Right cardiac atrium (tissue), 5 donors: ENCODE data around the gene BCAT1. TPM values are rescaled to one million over a fixed set of nuclear protein-coding genes. Genes with fewer than 3 reads are reported as not detected.

ENCODE experiments used
- ATAC-seq, 2 donors: fragments of 200-7000 bp; cut with Tn5 transposase; one replicate each; pipeline versions ENCODE4 v1.8.0 to v1.9.1; 2020; ENCODE audit warnings: moderate library complexity in 2 of 2, mild to moderate bottlenecking in 1 of 2
- DNase-seq, 3 donors: peaks; one replicate each; pipeline ENCODE4 v3.0.0-alpha.2; 2020
- H3K27ac ChIP-seq: one replicate; pipeline ENCODE4 v1.5.1; 2013; ENCODE audit warnings: mild to moderate bottlenecking, low read length, control low read depth, moderate library complexity
- H3K27me3 ChIP-seq: one replicate; pipeline ENCODE4 v1.6.1; 2013; ENCODE audit not compliant: control insufficient read depth, insufficient read depth
- H3K4me1 ChIP-seq: one replicate; pipeline ENCODE4 v1.6.1; 2013; ENCODE audit warnings: low read length; ENCODE audit not compliant: control insufficient read depth, insufficient read depth
- H3K4me3 ChIP-seq: one replicate; pipeline ENCODE4 v1.5.1; 2013; ENCODE audit warnings: low read length, control low read depth
- H3K9me3 ChIP-seq: one replicate; pipeline ENCODE4 v1.6.1; 2013; ENCODE audit warnings: low read length; ENCODE audit not compliant: control insufficient read depth
- WGBS: extraction: QIAGEN DNeasy Blood & Tissue Kit; methylation state at CpG from one replicate; pipeline ENCODE4 v1.1.7; 2013; 5-methylcytosine and 5-hydroxymethylcytosine counted together
- intact Hi-C, 4 donors: fragments of 100-400 bp; cut with DNase I; formaldehyde crosslinking; loops; one replicate each; pipeline versions ENCODE4 v1.11.0 to v1.14.0; 2022 to 2023
- long read RNA-seq, 4 donors: library from polyadenylated mRNA; unstranded; transcript quantifications; one replicate each; pipeline ENCODE4 v2.0.0, GENCODE V29; 2020 to 2021
- polyA plus RNA-seq: library from polyadenylated mRNA; stranded (reverse); fragments of 200-250 nt; gene quantifications from one replicate; pipeline ENCODE4 v1.2.3, GENCODE V29; 2013
- total RNA-seq, 4 donors: library from RNA; stranded (reverse); fragmentation: NEBNext Ultra II Directional; extraction: Animal tissue kit (Norgen Biotek cat#: 25700); gene quantifications; one replicate each; pipeline ENCODE4 v1.2.1, GENCODE V29; 2021
- donor health status: healthy with polysubstance abuse.
- donor health status: DM: no; HTN: yes; CAD: no.
- donor health status: DM: no; HTN: no; CAD: no.
- donor health status: DM: no; HTN: yes; CAD: no; lungs with severe emphysema.
- donor health status: DM: yes; HTN: yes; CAD: no.

BCAT1 gene
- total RNA-seq (1 to 10 TPM; 5.1 to 9.0 (median 6.2) TPM), polyA plus RNA-seq (0.86 TPM)
- long read RNA-seq, donor 1, full-length matches to known transcripts: 5 of 8 reads
- long read RNA-seq, donor 1, partial matches to known transcripts: 2 of 8 reads
- long read RNA-seq, donor 1, other reads (novel, unspliced or antisense): 1 of 8 reads
- long read RNA-seq, donor 2, partial matches to known transcripts: 1 of 1 reads
- long read RNA-seq, donor 2, other reads (novel, unspliced or antisense): 0 of 1 reads
- long read RNA-seq, donor 3, full-length matches to known transcripts: 20 of 26 reads
- long read RNA-seq, donor 3, partial matches to known transcripts: 0 of 26 reads
- long read RNA-seq, donor 3, other reads (novel, unspliced or antisense): 6 of 26 reads
- long read RNA-seq, donor 4, partial matches to known transcripts: 0 of 1 reads
- long read RNA-seq, donor 4, other reads (novel, unspliced or antisense): 0 of 1 reads

- Histone ChIP-seq H3K4me1 (no peaks in the 10 kb centered on the region), H3K9me3 (no peaks in the 10 kb centered on the region), H3K27me3 (peaks cover 2% of the 10 kb centered on the region), H3K4me3 (peak within 1 kb of the TSS; percentile 68), H3K27ac (no peak within 1 kb of the TSS)
- peak; percentile 88 to 93 for ATAC-seq
- peak; percentile 79 to 90 (median 87) for DNase-seq
- WGBS: 5% methylated on average over 52 of the region's 52 CpGs
- intact Hi-C loops: no loop called here
These were observed at the start of gene BCAT1 for GRCh38 chr12:24948757-24949722. Gene BCAT1, minus strand, starts transcription at chr12:24949101. Its CDS starts 169 bp downstream, at chr12:24948932.

GRCh38 chr12:24997970-24998582, 49.2 kb upstream of the BCAT1 start:
- peaks cover 2% of the 10 kb centered on the region for H3K4me1 ChIP-seq
- no peaks in the 10 kb centered on the region for H3K27me3 ChIP-seq
- no peaks in the 10 kb centered on the region for H3K9me3 ChIP-seq
- no peak overlapping the region for H3K4me3 ChIP-seq
- WGBS: 26% methylated on average over 4 of the region's 4 CpGs
- intact Hi-C loops: loop anchor here in 1 of 4 donors (10.0 kb wide), 1 partner anchor 137 kb away; no protein-coding TSS in a partner anchor
- DNase-seq: no peak
- ATAC-seq: peak in 1 of 2 donors; percentile 57
- no peak overlapping the region for H3K27ac ChIP-seq

GRCh38 chr12:24997496-24997895, 48.6 kb upstream of the BCAT1 start:
- no peak overlapping the region for H3K4me3 ChIP-seq
- no peak for ATAC-seq
- 84% methylated on average over 6 of the region's 6 CpGs for WGBS
- no peaks in the 10 kb centered on the region for H3K27me3 ChIP-seq
- H3K9me3 ChIP-seq: no peaks in the 10 kb centered on the region
- intact Hi-C loops: loop anchor here in 1 of 4 donors (10.0 kb wide), 1 partner anchor 137 kb away; no protein-coding TSS in a partner anchor
- H3K4me1 ChIP-seq: peaks cover 2% of the 10 kb centered on the region
- no peak for DNase-seq
- no peak overlapping the region for H3K27ac ChIP-seq

DNA sequence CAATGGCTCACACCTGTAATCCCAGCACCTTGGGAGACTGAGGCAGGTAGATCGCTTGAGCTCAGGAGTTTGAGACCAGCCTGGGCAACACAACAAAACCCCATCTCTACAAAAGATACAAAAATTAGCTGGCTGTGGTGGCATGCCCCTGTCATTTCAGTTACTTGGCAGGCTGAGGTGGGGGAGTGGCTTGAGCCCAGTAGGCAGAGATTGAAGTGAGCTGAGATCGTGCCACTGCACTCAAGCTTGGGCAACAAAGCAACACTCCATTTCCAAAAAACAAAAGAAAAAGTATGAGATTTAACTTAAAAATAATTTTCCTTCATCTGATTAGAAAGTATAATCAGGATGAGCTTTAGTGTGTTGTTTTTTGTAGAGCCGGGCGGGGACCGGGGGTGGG, 47.9 kb upstream of the BCAT1 start:
- no peaks in the 10 kb centered on the region for H3K27me3 ChIP-seq
- DNase-seq (no peak), ATAC-seq (no peak)
- H3K4me3 ChIP-seq: no peak overlapping the region
- WGBS: 95% methylated on average over 5 of the region's 5 CpGs
- H3K4me1 ChIP-seq: peaks cover 2% of the 10 kb centered on the region
- no peak overlapping the region for H3K27ac ChIP-seq
- intact Hi-C loops: loop anchor here in 1 of 4 donors (10.0 kb wide), 1 partner anchor 138 kb away; no protein-coding TSS in a partner anchor
- no peaks in the 10 kb centered on the region for H3K9me3 ChIP-seq

DNA sequence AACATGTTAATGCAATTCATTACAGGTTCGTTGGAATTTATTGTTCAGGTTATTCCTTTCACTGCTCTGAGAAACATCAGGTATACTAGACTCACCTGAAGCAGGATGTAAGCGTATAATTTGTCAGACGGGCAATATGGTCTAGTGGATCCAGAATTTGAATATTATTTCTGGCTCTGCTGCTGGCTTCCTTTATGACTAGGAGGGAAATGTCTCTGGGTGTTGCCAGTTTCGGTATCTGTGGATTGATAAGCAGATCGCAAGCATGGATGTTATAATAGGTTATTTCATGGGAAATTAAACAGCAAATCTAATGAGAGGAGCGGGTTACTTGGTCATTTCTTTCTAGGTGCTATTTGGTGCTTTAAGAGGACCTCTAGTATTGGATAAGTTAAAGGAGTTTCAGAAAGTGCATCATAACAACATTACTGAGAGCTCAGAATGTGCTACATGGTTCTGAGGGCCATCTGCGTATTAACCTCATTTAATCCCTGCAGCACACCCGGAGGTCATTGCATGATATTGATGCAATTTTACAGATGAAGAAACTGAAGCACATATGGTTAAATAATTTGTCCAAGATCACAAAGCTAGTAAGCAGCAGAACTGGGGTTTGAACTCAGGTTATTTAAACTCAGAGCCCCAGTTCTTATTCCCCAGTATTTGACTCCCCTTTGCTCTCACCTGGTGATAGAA, 47.3 kb upstream of the BCAT1 start:
- peaks cover 2% of the 10 kb centered on the region for H3K4me1 ChIP-seq
- H3K27me3 ChIP-seq: no peaks in the 10 kb centered on the region
- H3K4me3 ChIP-seq: no peak overlapping the region
- 67% methylated on average over 8 of the region's 8 CpGs for WGBS
- no peak for ATAC-seq
- DNase-seq: no peak
- no peak overlapping the region for H3K27ac ChIP-seq
- intact Hi-C loops: loop anchor here in 1 of 4 donors (10.0 kb wide), 1 partner anchor 139 kb away; no protein-coding TSS in a partner anchor
- no peaks in the 10 kb centered on the region for H3K9me3 ChIP-seq

- WGBS: 87% methylated on average over 4 of the region's 4 CpGs
- Histone ChIP-seq H3K4me3 (no peak overlapping the region), H3K9me3 (no peaks in the 10 kb centered on the region), H3K4me1 (peaks cover 2% of the 10 kb centered on the region), H3K27me3 (no peaks in the 10 kb centered on the region), H3K27ac (no peak overlapping the region)
- intact Hi-C loops: loop anchor here in 2 of 4 donors (5.0 to 10.0 kb wide), 2 partner anchors 139 to 141 kb away; no protein-coding TSS in a partner anchor
- ATAC-seq: no peak
- no peak for DNase-seq
These were observed 44.9 kb upstream of the BCAT1 start for GRCh38 chr12:24993793-24994192.

- no peak overlapping the region for H3K27ac ChIP-seq
- intact Hi-C loops: loop anchor here (2.0 to 10.0 kb wide), 3 partner anchors 139 to 143 kb away; no protein-coding TSS in a partner anchor
- H3K27me3 ChIP-seq: no peaks in the 10 kb centered on the region
- no peaks in the 10 kb centered on the region for H3K9me3 ChIP-seq
- H3K4me1 ChIP-seq: no peaks in the 10 kb centered on the region
- no peak for DNase-seq
- WGBS: 36% methylated on average over 9 of the region's 9 CpGs
- ATAC-seq: peak; percentile 60 to 74
- H3K4me3 ChIP-seq: no peak overlapping the region
These were observed 42.5 kb upstream of the BCAT1 start for GRCh38 chr12:24991209-24992049.

DNA sequence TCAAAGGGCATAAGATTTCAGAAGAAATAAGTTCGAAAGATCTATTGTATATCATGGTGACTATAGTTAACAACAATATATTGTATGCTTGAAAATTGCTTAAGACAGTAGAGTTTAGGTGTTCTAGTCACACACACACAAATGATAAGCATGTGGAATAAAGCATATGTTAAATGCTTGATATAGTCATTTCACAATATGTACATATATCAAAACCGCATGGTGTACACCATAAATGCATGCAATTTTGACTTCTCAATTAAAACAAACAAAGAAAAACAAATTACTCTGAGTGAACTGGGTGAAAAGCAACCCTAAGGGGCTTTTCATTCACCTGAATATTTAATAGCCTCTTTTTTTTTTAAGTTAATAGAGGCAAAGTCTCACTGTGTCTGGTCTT, 40.3 kb upstream of the BCAT1 start:
- DNase-seq (no peak), ATAC-seq (no peak)
- no peaks in the 10 kb centered on the region for H3K27me3 ChIP-seq
- WGBS: 90% methylated on average over 2 of the region's 2 CpGs
- H3K4me1 ChIP-seq: no peaks in the 10 kb centered on the region
- intact Hi-C loops: no loop called here
- no peaks in the 10 kb centered on the region for H3K9me3 ChIP-seq
- H3K4me3 ChIP-seq: no peak overlapping the region
- no peak overlapping the region for H3K27ac ChIP-seq

- no peaks in the 10 kb centered on the region for H3K27me3 ChIP-seq
- H3K9me3 ChIP-seq: peaks cover 4% of the 10 kb centered on the region
- intact Hi-C loops: no loop called here
- 93% methylated on average over 1 of the region's 1 CpG for WGBS
- DNase-seq: no peak
- no peak for ATAC-seq
- no peak overlapping the region for H3K27ac ChIP-seq
- H3K4me1 ChIP-seq: no peaks in the 10 kb centered on the region
- H3K4me3 ChIP-seq: no peak overlapping the region
These were observed 33.3 kb upstream of the BCAT1 start for GRCh38 chr12:24982250-24982649.
